ENCODE results near the gene SHLD2. TPM values are rescaled to one million over a fixed set of nuclear protein-coding genes. Genes with fewer than 3 reads are reported as not detected.
"Not testable (repeated sequence)": the region's sequence is repeated elsewhere in the genome, so short reads cannot be mapped to it uniquely, and the experiment has no call there.

The SHLD2 gene
- polyA plus RNA-seq, 1 donor = 52.6 TPM

GRCh38 chr10:87213150-87213765 lies 118.3 kb downstream of the SHLD2 start:
- DNase-seq = not testable (repeated sequence)

- DNase-seq = not testable (repeated sequence)
Measured at GRCh38 chr10:87213806-87214205, 118.8 kb downstream of the SHLD2 start.

GRCh38 chr10:87216120-87216519 lies 121.1 kb downstream of the SHLD2 start:
- DNase-seq = not testable (repeated sequence)

- DNase-seq = not testable (repeated sequence)
Measured at GRCh38 chr10:87219370-87219769, 124.4 kb downstream of the SHLD2 start.

GRCh38 chr10:87222789-87223188 lies 127.8 kb downstream of the SHLD2 start:
- not testable (repeated sequence) for DNase-seq

- not testable (repeated sequence) for DNase-seq
Measured at GRCh38 chr10:87225148-87225547, 130.1 kb downstream of the SHLD2 start, which contains the start of gene NUTM2A. Gene NUTM2A, plus strand, starts transcription at chr10:87225448. Its CDS starts 383 bp downstream, at chr10:87225831.

GRCh38 chr10:87228247-87228646 lies 133.2 kb downstream of the SHLD2 start:
- not testable (repeated sequence) for DNase-seq

GRCh38 chr10:87229211-87229610 lies 134.2 kb downstream of the SHLD2 start:
- DNase-seq = not testable (repeated sequence)

- DNase-seq = not testable (repeated sequence)
Measured at GRCh38 chr10:87234854-87235253, 139.8 kb downstream of the SHLD2 start.

- not testable (repeated sequence) for DNase-seq
Measured at GRCh38 chr10:87237244-87237643, 142.2 kb downstream of the SHLD2 start.

GRCh38 chr10:87239346-87239808 lies 144.4 kb downstream of the SHLD2 start:
- not testable (repeated sequence) for DNase-seq

Other genes with a start within 250 kb of the SHLD2 start
- 23.7 TPM for gene MMRN2, start 137.6 kb upstream of the SHLD2 start, polyA plus RNA-seq (ENCODE audit: insufficient read length)
- gene SNCG, start 136.6 kb upstream of the SHLD2 start, polyA plus RNA-seq (ENCODE audit: insufficient read length) = 12.4 TPM
- 8.9 TPM for gene ADIRF, start 126.7 kb upstream of the SHLD2 start, polyA plus RNA-seq (ENCODE audit: insufficient read length)
- gene FAM25A, start 74.9 kb upstream of the SHLD2 start, polyA plus RNA-seq (ENCODE audit: insufficient read length) = not detected
- gene GLUD1, start 363 bp upstream of the SHLD2 start, polyA plus RNA-seq (ENCODE audit: insufficient read length) = 192 TPM
- gene NUTM2A, start 130.2 kb downstream of the SHLD2 start, polyA plus RNA-seq (ENCODE audit: insufficient read length) = 3.6 TPM